AG04449 (cell line): Measurements from ENCODE around the gene SLC16A3.

Experiments used
- CTCF ChIA-PET: fragments of 350-600 bp; formaldehyde crosslinking; extraction: SDS; loops from one replicate; lab custom pipeline; 2021; ENCODE audit warnings: antibody characterized with exemption; lab: Yijun Ruan, JAX
- POLR2A ChIA-PET: fragments of 400-600, 350-600 bp; formaldehyde crosslinking; extraction: SDS; loops from one replicate; lab custom pipeline; 2020; ENCODE audit warnings: antibody characterized with exemption, inconsistent platforms; lab: Yijun Ruan, JAX
- DNase-seq: peaks from one replicate; pipeline ENCODE4 v3.0.0-alpha.2; 2010; ENCODE audit warnings: low read depth, low spot score
- H3K4me3 ChIP-seq: 2 replicates; pipeline ENCODE4 v1.5.1; 2011; ENCODE audit warnings: low read depth, mild to moderate bottlenecking, control low read depth, low read length
- TF ChIP-seq, protein P1 (sequence below): IDR thresholded peaks from one replicate; pipeline ENCODE4 v1.5.1; 2011; ENCODE audit warnings: mild to moderate bottlenecking, moderate library complexity, low read length, control low read depth, inconsistent platforms; ENCODE audit not compliant: insufficient read depth; ENCODE audit errors: missing control alignments

SLC16A3 gene

DNA sequence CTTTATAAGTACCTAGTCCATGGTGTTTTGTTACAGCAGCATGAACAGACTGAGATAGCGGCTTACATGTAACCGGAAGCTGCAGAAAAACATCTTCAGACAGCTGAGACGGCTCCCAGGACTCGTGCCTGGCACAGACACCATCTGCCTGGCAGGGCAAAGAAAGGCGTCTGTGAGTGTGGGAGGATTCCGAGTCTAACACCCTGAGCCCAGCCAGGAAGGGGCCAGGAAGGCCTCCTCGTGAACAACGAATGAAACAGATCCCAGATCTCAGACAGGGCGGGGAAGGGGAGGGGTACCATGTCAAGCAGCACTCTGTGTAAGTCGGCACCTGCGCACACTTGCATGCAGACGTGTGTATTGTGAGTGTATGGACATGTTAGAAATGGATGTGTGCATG is 49.0 kb downstream of the SLC16A3 start:
- TF ChIP-seq, protein P1, sequence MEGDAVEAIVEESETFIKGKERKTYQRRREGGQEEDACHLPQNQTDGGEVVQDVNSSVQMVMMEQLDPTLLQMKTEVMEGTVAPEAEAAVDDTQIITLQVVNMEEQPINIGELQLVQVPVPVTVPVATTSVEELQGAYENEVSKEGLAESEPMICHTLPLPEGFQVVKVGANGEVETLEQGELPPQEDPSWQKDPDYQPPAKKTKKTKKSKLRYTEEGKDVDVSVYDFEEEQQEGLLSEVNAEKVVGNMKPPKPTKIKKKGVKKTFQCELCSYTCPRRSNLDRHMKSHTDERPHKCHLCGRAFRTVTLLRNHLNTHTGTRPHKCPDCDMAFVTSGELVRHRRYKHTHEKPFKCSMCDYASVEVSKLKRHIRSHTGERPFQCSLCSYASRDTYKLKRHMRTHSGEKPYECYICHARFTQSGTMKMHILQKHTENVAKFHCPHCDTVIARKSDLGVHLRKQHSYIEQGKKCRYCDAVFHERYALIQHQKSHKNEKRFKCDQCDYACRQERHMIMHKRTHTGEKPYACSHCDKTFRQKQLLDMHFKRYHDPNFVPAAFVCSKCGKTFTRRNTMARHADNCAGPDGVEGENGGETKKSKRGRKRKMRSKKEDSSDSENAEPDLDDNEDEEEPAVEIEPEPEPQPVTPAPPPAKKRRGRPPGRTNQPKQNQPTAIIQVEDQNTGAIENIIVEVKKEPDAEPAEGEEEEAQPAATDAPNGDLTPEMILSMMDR: no peak
- DNase-seq: no peak
- POLR2A ChIA-PET: no interaction called here
- CTCF ChIA-PET: no interaction called here
- H3K4me3 ChIP-seq: no peak overlapping the region

GRCh38 chr17:82278308-82278707 is 49.5 kb downstream of the SLC16A3 start:
- ChIA-PET POLR2A (no interaction called here), CTCF (no interaction called here)
- DNase-seq: no peak
- no peak overlapping the region for H3K4me3 ChIP-seq
- TF ChIP-seq, protein P1: no peak

- no peak overlapping the region for H3K4me3 ChIP-seq
- POLR2A ChIA-PET: no interaction called here
- TF ChIP-seq, protein P1: no peak
- CTCF ChIA-PET: no interaction called here
- DNase-seq: no peak
Observed at GRCh38 chr17:82278786-82279391, 50.0 kb downstream of the SLC16A3 start.

DNA sequence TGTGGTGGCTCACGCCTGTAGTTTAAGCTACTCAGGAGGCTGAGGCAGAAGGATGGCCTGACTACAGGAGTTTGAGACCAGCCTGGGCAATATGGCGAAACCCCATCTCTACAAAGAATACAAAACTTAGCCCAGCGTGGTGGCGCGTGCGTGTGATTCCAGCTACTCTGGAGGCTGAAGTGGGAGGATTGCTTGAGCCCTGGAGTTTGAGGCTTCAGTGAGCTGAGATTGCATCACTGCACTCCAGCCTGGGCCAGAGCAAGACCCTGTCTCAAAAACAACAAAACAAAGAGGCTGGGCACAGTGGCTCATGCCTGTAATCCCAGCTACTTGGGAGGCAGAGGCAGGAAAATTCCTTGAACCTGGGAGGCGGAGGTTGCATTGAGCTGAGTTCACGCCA is 51.7 kb downstream of the SLC16A3 start:
- H3K4me3 ChIP-seq: no peak overlapping the region
- ChIA-PET POLR2A (no interaction called here), CTCF (no interaction called here)
- TF ChIP-seq, protein P1: no peak
- DNase-seq: no peak

- ChIA-PET CTCF (no interaction called here), POLR2A (no interaction called here)
- TF ChIP-seq, protein P1: no peak
- H3K4me3 ChIP-seq: no peak overlapping the region
- no peak for DNase-seq
Observed at GRCh38 chr17:82281076-82281475, 52.2 kb downstream of the SLC16A3 start.

- CTCF ChIA-PET: interaction anchor here (1.0 kb wide), 1 partner anchor 17 kb away, joined by 3 read pairs; no protein-coding TSS in a partner anchor
- H3K4me3 ChIP-seq: no peak overlapping the region
- TF ChIP-seq, protein P1: no peak
- POLR2A ChIA-PET: no interaction called here
- DNase-seq: no peak
Observed at GRCh38 chr17:82281502-82282238, 52.8 kb downstream of the SLC16A3 start.
